Iris pigment epithelial cell (primary cell): ENCODE measurements around the gene AGFG2.

Experiments
- DNase-seq: peaks from one replicate; pipeline ENCODE4 v3.0.0-alpha.2; 2011; ENCODE audit warnings: low read depth

AGFG2 gene

DNA sequence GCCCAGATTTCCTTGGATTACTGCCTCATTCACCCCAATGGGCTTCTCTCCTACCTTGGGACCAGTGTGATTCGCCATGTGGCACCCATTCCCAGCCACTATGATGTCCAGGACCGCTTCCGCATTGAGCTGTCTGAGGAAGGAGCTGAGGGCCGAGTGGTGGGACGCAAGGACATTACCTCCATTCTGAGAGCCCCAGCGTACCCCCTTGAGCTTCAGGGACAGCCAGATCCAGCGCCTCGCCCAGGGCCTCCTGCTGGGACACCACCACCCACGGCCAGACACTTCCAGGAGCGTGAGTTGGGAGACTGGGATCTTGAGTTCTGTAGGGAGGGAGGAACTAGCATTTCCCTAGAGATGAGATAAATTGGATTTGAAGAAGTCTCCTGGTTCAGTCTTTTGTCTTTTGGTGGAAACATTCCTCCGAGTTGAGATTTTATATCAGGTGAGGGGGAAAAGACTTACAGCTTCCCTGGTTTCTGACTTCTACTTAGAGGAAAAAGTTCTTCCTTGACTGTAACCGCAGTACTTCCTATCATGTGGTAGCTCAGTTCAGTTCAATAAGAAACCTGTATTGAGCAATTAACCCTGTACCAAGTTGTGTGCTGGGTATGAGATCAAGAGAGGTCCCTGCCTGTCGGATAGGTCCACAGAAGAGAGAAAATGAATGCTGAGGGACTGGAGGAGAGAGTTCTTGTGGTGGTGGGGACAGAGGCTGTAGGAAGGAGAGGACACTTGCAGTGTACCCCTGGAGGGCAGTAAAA is 74.6 kb downstream of the AGFG2 start:
- DNase-seq, result no peak

DNA sequence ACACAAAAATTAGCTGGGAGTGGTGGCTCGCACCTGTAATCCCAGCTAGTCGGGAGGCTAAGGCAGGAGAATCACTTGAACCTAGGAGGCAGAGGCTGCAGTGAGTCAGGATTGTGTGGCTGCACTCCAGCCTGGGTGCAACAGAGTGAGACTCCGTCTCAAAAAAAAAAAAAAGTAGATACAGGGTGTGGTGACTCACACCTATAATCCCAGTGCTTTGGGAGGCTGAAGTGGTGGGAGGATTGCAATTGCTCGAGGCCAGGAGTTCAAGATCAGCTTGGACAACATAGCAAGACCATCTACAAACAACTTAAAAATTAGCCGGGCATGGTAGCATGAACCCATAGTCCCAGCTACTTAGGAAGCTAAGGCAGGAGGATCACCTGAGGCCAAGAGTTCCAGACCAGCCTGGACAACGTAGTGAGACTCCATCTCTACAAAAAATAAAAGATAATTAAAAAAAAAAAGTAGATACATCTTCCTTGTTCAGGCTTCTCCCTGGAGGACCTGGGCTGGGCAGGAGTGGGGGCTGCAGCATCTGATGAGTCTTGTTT is 75.4 kb downstream of the AGFG2 start:
- DNase-seq, result no peak
